ENCODE results near the gene CCDC69. TPM values are rescaled to one million over a fixed set of nuclear protein-coding genes. Genes with fewer than 3 reads are reported as not detected.

The CCDC69 gene
- total RNA-seq = 63.5 and 64.9 TPM in 2 replicates

- intact Hi-C loops (cut with micrococcal nuclease) = loop anchor here (1.0 to 5.0 kb wide), 6 partner anchors 9 to 811 kb away; partner anchors contain the start of genes ANXA6, CD74 and SLC36A1
These were observed at the start of gene CCDC69 for GRCh38 chr5:151223447-151224264. CCDC69 (minus strand) TSS chr5:151224092; CDS start chr5:151223970, 122 bp downstream.

GRCh38 chr5:151271336-151271735, 47.4 kb upstream of the CCDC69 start:
- intact Hi-C loops (cut with micrococcal nuclease) = no loop called here

- intact Hi-C loops (cut with micrococcal nuclease) = no loop called here
These were observed 46.7 kb upstream of the CCDC69 start for GRCh38 chr5:151270599-151270998.

GRCh38 chr5:151267491-151268260, 43.8 kb upstream of the CCDC69 start:
- intact Hi-C loops (cut with micrococcal nuclease) = no loop called here

GRCh38 chr5:151264113-151264512, 40.2 kb upstream of the CCDC69 start:
- intact Hi-C loops (cut with micrococcal nuclease) = no loop called here

GRCh38 chr5:151262532-151262931, 38.6 kb upstream of the CCDC69 start:
- intact Hi-C loops (cut with micrococcal nuclease) = no loop called here

- intact Hi-C loops (cut with micrococcal nuclease) = loop anchor here (10.0 kb wide), 1 partner anchor 805 kb away; no protein-coding TSS in a partner anchor
These were observed 36.0 kb upstream of the CCDC69 start for GRCh38 chr5:151259931-151260330.

- intact Hi-C loops (cut with micrococcal nuclease) = loop anchor here (10.0 kb wide), 1 partner anchor 804 kb away; no protein-coding TSS in a partner anchor
These were observed 34.9 kb upstream of the CCDC69 start for GRCh38 chr5:151258816-151259215.

GRCh38 chr5:151258201-151258611, 34.3 kb upstream of the CCDC69 start:
- intact Hi-C loops (cut with micrococcal nuclease) = loop anchor here (10.0 kb wide), 1 partner anchor 803 kb away; no protein-coding TSS in a partner anchor

- intact Hi-C loops (cut with micrococcal nuclease) = loop anchor here (10.0 kb wide), 1 partner anchor 803 kb away; no protein-coding TSS in a partner anchor
These were observed 33.9 kb upstream of the CCDC69 start for GRCh38 chr5:151257731-151258181.

- intact Hi-C loops (cut with micrococcal nuclease) = loop anchor here (10.0 kb wide), 1 partner anchor 801 kb away; no protein-coding TSS in a partner anchor
These were observed 31.9 kb upstream of the CCDC69 start for GRCh38 chr5:151255621-151256286.

- intact Hi-C loops (cut with micrococcal nuclease) = loop anchor here (5.0 to 10.0 kb wide), 6 partner anchors 502 to 1898 kb away; partner anchors contain the start of genes ATOX1, CD74, PCYOX1L and RBM22
These were observed 31.1 kb upstream of the CCDC69 start for GRCh38 chr5:151254990-151255389.

- intact Hi-C loops (cut with micrococcal nuclease) = loop anchor here (5.0 to 10.0 kb wide), 6 partner anchors 503 to 1897 kb away; partner anchors contain the start of genes ATOX1, CD74, PCYOX1L and RBM22
These were observed 30.7 kb upstream of the CCDC69 start for GRCh38 chr5:151254556-151254955.

- intact Hi-C loops (cut with micrococcal nuclease) = loop anchor here (1.0 to 10.0 kb wide), 9 partner anchors 98 to 1896 kb away; partner anchors contain the start of genes ATOX1, CD74, DCTN4 and PCYOX1L
These were observed 29.7 kb upstream of the CCDC69 start for GRCh38 chr5:151253605-151253950.

- intact Hi-C loops (cut with micrococcal nuclease) = loop anchor here (1.0 to 10.0 kb wide), 12 partner anchors 30 to 1896 kb away; partner anchors contain the start of genes ATOX1, CD74, DCTN4 and G3BP1
These were observed 29.1 kb upstream of the CCDC69 start, which contains the start of gene GM2A for GRCh38 chr5:151252762-151253604. GM2A (plus strand) TSS chr5:151253185; CDS start chr5:151253217, 32 bp downstream.

GRCh38 chr5:151251621-151252020, 27.7 kb upstream of the CCDC69 start:
- intact Hi-C loops (cut with micrococcal nuclease) = loop anchor here (1.0 to 10.0 kb wide), 11 partner anchors 28 to 1894 kb away; partner anchors contain the start of genes ATOX1, CD74, DCTN4 and G3BP1

GRCh38 chr5:151251001-151251551, 27.2 kb upstream of the CCDC69 start:
- intact Hi-C loops (cut with micrococcal nuclease) = loop anchor here (5.0 to 10.0 kb wide), 6 partner anchors 506 to 1894 kb away; partner anchors contain the start of genes ATOX1, CD74, PCYOX1L and RBM22

- intact Hi-C loops (cut with micrococcal nuclease) = loop anchor here (5.0 to 10.0 kb wide), 6 partner anchors 507 to 1893 kb away; partner anchors contain the start of genes ATOX1, CD74, PCYOX1L and RBM22
These were observed 26.6 kb upstream of the CCDC69 start for GRCh38 chr5:151250346-151251000.
